Right lobe of liver (tissue), 6 donors: ENCODE measurements around the gene EXOC2. TPM values are rescaled to one million over a fixed set of nuclear protein-coding genes. Genes with fewer than 3 reads are reported as not detected.

Experiments used
- ATAC-seq, 4 donors: fragments of 200-7000 bp; cut with Tn5 transposase; one replicate each; pipeline ENCODE4 v1.9.1; 2020; ENCODE audit warnings: mild to moderate bottlenecking in 4 of 4, moderate library complexity in 4 of 4
- DNase-seq, 3 donors: peaks; one replicate each; pipeline ENCODE4 v3.0.0-alpha.2; 2020
- H3K27ac ChIP-seq, 3 donors: fragments of 200-600 bp; one replicate each; pipeline ENCODE4 v1.8.0; 2022
- H3K27me3 ChIP-seq, 2 donors: fragments of 200-600 bp; one replicate each; pipeline ENCODE4 v1.8.0; 2022
- H3K36me3 ChIP-seq, 4 donors: fragments of 200-600 bp; sonication (generic) in 1 of 4; one replicate each; pipeline versions ENCODE4 v1.5.1 to v1.8.0; 2017 to 2022; ENCODE audit warnings: control low read depth in 1 of 4
- H3K4me1 ChIP-seq, 4 donors: fragments of 200-600 bp; sonication (generic) in 1 of 4; one replicate each; pipeline versions ENCODE4 v1.5.1 to v1.8.0; 2017 to 2022; ENCODE audit warnings: control low read depth in 1 of 4
- H3K4me3 ChIP-seq, 3 donors: fragments of 200-600 bp; one replicate each; pipeline ENCODE4 v1.8.0; 2022
- H3K9me3 ChIP-seq, 4 donors: fragments of 200-600 bp; sonication (generic) in 1 of 4; one replicate each; pipeline versions ENCODE4 v1.5.1 to v1.8.0; 2017 to 2022; ENCODE audit warnings: control low read depth in 1 of 4
- CTCF ChIP-seq, 4 donors: fragments of 200-600 bp in 3 of 4; fragments of 450-650 bp in 1 of 4; IDR thresholded peaks; one replicate each; pipeline versions ENCODE4 v1.5.1 to v1.8.0; 2016 to 2022; ENCODE audit warnings: antibody characterized with exemption in 4 of 4, mild to moderate bottlenecking in 2 of 4
- POLR2A ChIP-seq: fragments of 450-650 bp; IDR thresholded peaks from one replicate; pipeline ENCODE4 v1.6.1; 2017; ENCODE audit warnings: antibody characterized with exemption, mild to moderate bottlenecking
- WGBS: methylation state at CpG from one replicate; pipeline ENCODE4 v1.1.6; 2018; ENCODE audit warnings: low coverage, low lambda C conversion rate; ENCODE audit not compliant: insufficient coverage; ENCODE audit errors: missing lambda C conversion rate; 5-methylcytosine and 5-hydroxymethylcytosine counted together
- intact Hi-C, 2 donors: fragments of 100-400 bp; cut with DNase I; formaldehyde crosslinking; loops; one replicate each; pipeline versions ENCODE4 v1.11.2 to v1.14.1; 2022
- total RNA-seq, 6 experiments: library from RNA; depleted of rRNA in 2 of 6; stranded (reverse); fragments of >200 nt in 2 of 6; fragmentation: NEBNext Ultra II Directional in 3 of 6; extraction: Animal tissue kit (Norgen Biotek cat#: 25700) in 3 of 6; gene quantifications; one replicate each; pipeline versions ENCODE4 v1.1.0 to v1.2.4, GENCODE V29; 2016 to 2023
- donor health status: DM: no; HTN: yes; CAD: no.
- donor health status: DM: no; HTN: no; CAD: no.
- donor health status: DM: no; HTN: no; CAD: no.
- donor health status: DM: no; HTN: yes; CAD: no.
- donor health status: DM: no; HTN: yes; CAD: no.

The EXOC2 gene
- total RNA-seq, 6 experiments from 2014 or later = 7.1 to 12.8 (median 10.5) TPM

GRCh38 chr6:511488-512137 is 181.3 kb downstream of the EXOC2 start:
- no peaks in the 10 kb centered on the region for H3K27me3 ChIP-seq
- no peaks in the 10 kb centered on the region for H3K9me3 ChIP-seq
- WGBS = 100% methylated on average over 7 of the region's 12 CpGs
- H3K4me1 ChIP-seq = no peaks in the 10 kb centered on the region
- ATAC-seq (no peak), DNase-seq (no peak)
- H3K36me3 ChIP-seq = no peaks in the 10 kb centered on the region
- intact Hi-C loops = no loop called here
- no peak overlapping the region for H3K27ac ChIP-seq
- TF ChIP-seq CTCF (IDR thresholded peaks at IDR 0.05) (no peak), POLR2A (no peak)
- no peak overlapping the region for H3K4me3 ChIP-seq

- no peaks in the 10 kb centered on the region for H3K27me3 ChIP-seq
- no peaks in the 10 kb centered on the region for H3K4me1 ChIP-seq
- H3K36me3 ChIP-seq = no peaks in the 10 kb centered on the region
- TF ChIP-seq POLR2A (no peak), CTCF (IDR thresholded peaks at IDR 0.05) (no peak)
- H3K27ac ChIP-seq = no peak overlapping the region
- intact Hi-C loops = no loop called here
- ATAC-seq (no peak), DNase-seq (no peak)
- no peak overlapping the region for H3K4me3 ChIP-seq
- H3K9me3 ChIP-seq = no peaks in the 10 kb centered on the region
- WGBS = 75% methylated on average over 4 of the region's 4 CpGs
Observed at GRCh38 chr6:509676-510075, 183.3 kb downstream of the EXOC2 start.

- Histone ChIP-seq H3K27ac (no peak overlapping the region), H3K9me3 (no peaks in the 10 kb centered on the region), H3K27me3 (no peaks in the 10 kb centered on the region), H3K36me3 (peaks cover 0 to 2% (median 0%) of the 10 kb centered on the region in 4 donors), H3K4me1 (no peaks in the 10 kb centered on the region), H3K4me3 (no peak overlapping the region)
- DNase-seq (no peak), ATAC-seq (no peak)
- TF ChIP-seq CTCF (IDR thresholded peaks at IDR 0.05) (no peak), POLR2A (no peak)
- intact Hi-C loops = no loop called here
- 92% methylated on average over 3 of the region's 3 CpGs for WGBS
Observed at GRCh38 chr6:508614-509013, 184.3 kb downstream of the EXOC2 start.

- H3K27ac ChIP-seq = no peak overlapping the region
- no peaks in the 10 kb centered on the region for H3K9me3 ChIP-seq
- intact Hi-C loops = no loop called here
- H3K36me3 ChIP-seq = peaks cover 0 to 2% (median 0%) of the 10 kb centered on the region in 4 donors
- no peak for TF ChIP-seq POLR2A
- no peak for TF ChIP-seq CTCF (IDR thresholded peaks at IDR 0.05)
- no peaks in the 10 kb centered on the region for H3K27me3 ChIP-seq
- DNase-seq = no peak
- no peak for ATAC-seq
- WGBS = 76% methylated on average over 7 of the region's 9 CpGs
- H3K4me3 ChIP-seq = no peak overlapping the region
- no peaks in the 10 kb centered on the region for H3K4me1 ChIP-seq
Observed at GRCh38 chr6:508006-508405, 184.9 kb downstream of the EXOC2 start.
